H1 (cell line): ENCODE data around the gene GFPT1. TPM values are rescaled to one million over a fixed set of nuclear protein-coding genes. Genes with fewer than 3 reads are reported as not detected.

Source experiments
- CTCF ChIA-PET: fragments of 300-600 bp; sonication (Branson Sonifier 250); formaldehyde crosslinking; loops from one replicate; lab custom pipeline; 2021; ENCODE audit not compliant: partially characterized antibody; lab: Charles Lee
- POLR2A ChIA-PET: fragments of 300-600 bp; sonication (Branson Sonifier 250); formaldehyde crosslinking; loops from one replicate; lab custom pipeline; 2021; ENCODE audit warnings: inconsistent platforms; ENCODE audit not compliant: partially characterized antibody; lab: Charles Lee
- DNase-seq, 2 experiments: peaks; one replicate each; pipeline versions ENCODE4 v3.0.0 to v3.0.0-alpha.2; 2010 to 2022; ENCODE audit warnings: low spot score in 2 of 2, low read depth in 1 of 2, mixed read lengths in 1 of 2
- FAIRE-seq: peaks from 2 replicates; lab custom pipeline; 2011; peaks lifted over from hg19 to GRCh38; lab: Jason Lieb, UNC
- H2AFZ ChIP-seq: 2 replicates; pipeline ENCODE4 v1.8.1; 2012; ENCODE audit warnings: low read length, inconsistent platforms
- H2AK5ac ChIP-seq: 2 replicates; pipeline ENCODE4 v1.6.1; 2013; ENCODE audit warnings: low read depth, low read length
- H2BK120ac ChIP-seq: replicated peaks from 2 replicates; pipeline ENCODE3; 2013; ENCODE audit warnings: low read depth, low read length, inconsistent platforms
- H2BK12ac ChIP-seq: 2 replicates; pipeline ENCODE4 v1.6.1; 2013; ENCODE audit warnings: low read depth, low read length
- H2BK15ac ChIP-seq: 2 replicates; pipeline ENCODE4 v1.6.1; 2013; ENCODE audit warnings: low read length
- H2BK20ac ChIP-seq: 2 replicates; pipeline ENCODE4 v1.6.1; 2013; ENCODE audit warnings: low read length
- H2BK5ac ChIP-seq: 2 replicates; pipeline ENCODE4 v1.6.1; 2013; ENCODE audit warnings: low read depth, low read length
- H3K14ac ChIP-seq: 2 replicates; pipeline ENCODE4 v1.6.1; 2013; ENCODE audit warnings: inconsistent platforms; ENCODE audit not compliant: insufficient read length
- H3K18ac ChIP-seq: 2 replicates; pipeline ENCODE4 v1.6.1; 2013; ENCODE audit warnings: low read length; ENCODE audit errors: extremely low read depth
- H3K23ac ChIP-seq: 2 replicates; pipeline ENCODE4 v1.6.1; 2013; ENCODE audit warnings: inconsistent platforms; ENCODE audit not compliant: insufficient read length
- H3K23me2 ChIP-seq: 2 replicates; pipeline ENCODE4 v1.6.1; 2013; ENCODE audit warnings: low read depth, low read length
- H3K27ac ChIP-seq: 2 replicates; pipeline ENCODE4 v1.6.1; 2011; ENCODE audit warnings: low read depth, low read length, inconsistent platforms
- H3K27me3 ChIP-seq, 4 experiments: replicated peaks in 1 of 4; 1 replicate in 1 of 4; 2 replicates in 3 of 4; pipeline versions ENCODE4 v1.6.1 to v1.8.1; 2011 to 2013; ENCODE audit warnings: low read length in 3 of 4, mild to moderate bottlenecking in 3 of 4, inconsistent platforms in 2 of 4, mixed read lengths in 2 of 4, moderate library complexity in 1 of 4; ENCODE audit not compliant: control insufficient read depth in 3 of 4, insufficient read depth in 3 of 4; ENCODE audit errors: extremely low read depth in 1 of 4
- H3K36me3 ChIP-seq, 4 experiments: 2 replicates each; pipeline versions ENCODE4 v1.6.1 to v1.8.1; 2011 to 2013; ENCODE audit warnings: mild to moderate bottlenecking in 4 of 4, low read length in 3 of 4, moderate library complexity in 2 of 4, control low read depth in 1 of 4, inconsistent platforms in 1 of 4; ENCODE audit not compliant: insufficient read depth in 4 of 4, control insufficient read depth in 2 of 4
- H3K4ac ChIP-seq: replicated peaks from 2 replicates; pipeline ENCODE3; 2013; ENCODE audit warnings: low read length, low read depth, mixed read lengths, inconsistent platforms; ENCODE audit not compliant: insufficient read length
- H3K4me1 ChIP-seq, 4 experiments: replicated peaks in 1 of 4; 1 replicate in 1 of 4; 2 replicates in 3 of 4; pipeline versions ENCODE4 v1.6.1 to v1.8.1; 2011 to 2013; ENCODE audit warnings: low read length in 3 of 4, inconsistent platforms in 2 of 4, mixed read lengths in 1 of 4; ENCODE audit not compliant: insufficient read depth in 4 of 4, control insufficient read depth in 3 of 4
- H3K4me2 ChIP-seq, 2 experiments: 2 replicates each; pipeline versions ENCODE4 v1.6.1 to v1.8.1; 2011 to 2013; ENCODE audit warnings: low read depth in 2 of 2, low read length in 2 of 2, control low read depth in 1 of 2, inconsistent platforms in 1 of 2, mild to moderate bottlenecking in 1 of 2; ENCODE audit not compliant: insufficient read depth in 1 of 2
- H3K4me3 ChIP-seq, 4 experiments: fragments of 200-600, 300-600 bp in 1 of 4; sonication (generic), shearing (Covaris generic), sonication (Bioruptor Twin) in 1 of 4; 2 replicates each; pipeline versions ENCODE4 v1.5.1 to v1.8.1; 2011 to 2016; ENCODE audit warnings: low read length in 4 of 4, low read depth in 3 of 4, control low read depth in 2 of 4, inconsistent platforms in 2 of 4, mild to moderate bottlenecking in 2 of 4, mixed read lengths in 1 of 4, moderate library complexity in 1 of 4; ENCODE audit not compliant: insufficient read depth in 2 of 4; ENCODE audit errors: extremely low read depth in 1 of 4
- H3K56ac ChIP-seq: replicated peaks from 2 replicates; pipeline ENCODE3; 2013; ENCODE audit warnings: low read depth, mild to moderate bottlenecking, mixed read lengths, low read length, inconsistent platforms; ENCODE audit not compliant: insufficient read length
- H3K79me1 ChIP-seq: 2 replicates; pipeline ENCODE4 v1.6.1; 2013; ENCODE audit warnings: low read depth, low read length, control low read depth
- H3K79me2 ChIP-seq, 2 experiments: 2 replicates each; pipeline versions ENCODE4 v1.6.1 to v1.8.1; 2012 to 2013; ENCODE audit warnings: low read length in 2 of 2, mild to moderate bottlenecking in 2 of 2, inconsistent platforms in 1 of 2; ENCODE audit not compliant: insufficient read depth in 2 of 2, control insufficient read depth in 1 of 2
- H3K9ac ChIP-seq, 4 experiments: replicated peaks in 1 of 4; 1 replicate in 1 of 4; 2 replicates in 3 of 4; pipeline versions ENCODE4 v1.6.1 to v1.8.1; 2011 to 2013; ENCODE audit warnings: low read depth in 3 of 4, low read length in 3 of 4, control low read depth in 2 of 4, mild to moderate bottlenecking in 2 of 4, moderate library complexity in 2 of 4, inconsistent platforms in 1 of 4; ENCODE audit errors: extremely low read depth in 1 of 4
- H3K9me3 ChIP-seq, 2 experiments: 2 replicates each; pipeline versions ENCODE4 v1.6.1 to v1.8.1; 2012 to 2013; ENCODE audit warnings: mild to moderate bottlenecking in 2 of 2, moderate library complexity in 2 of 2, control low read depth in 1 of 2, inconsistent platforms in 1 of 2, low read depth in 1 of 2, low read length in 1 of 2, mixed read lengths in 1 of 2; ENCODE audit not compliant: insufficient read depth in 2 of 2
- H4K20me1 ChIP-seq, 2 experiments: replicated peaks in 1 of 2; 2 replicates each; pipeline versions ENCODE3 to v1.8.1; 2011 to 2013; ENCODE audit warnings: inconsistent platforms in 2 of 2, low read length in 2 of 2, mild to moderate bottlenecking in 1 of 2; ENCODE audit not compliant: insufficient read depth in 2 of 2, control insufficient read depth in 1 of 2
- H4K5ac ChIP-seq: 2 replicates; pipeline ENCODE4 v1.6.1; 2013; ENCODE audit warnings: low read length, low read depth, mixed read lengths, inconsistent platforms; ENCODE audit not compliant: insufficient read length
- H4K8ac ChIP-seq: 2 replicates; pipeline ENCODE4 v1.8.0; 2013; ENCODE audit warnings: mild to moderate bottlenecking, moderate library complexity, low read length, inconsistent platforms; ENCODE audit not compliant: insufficient read depth; ENCODE audit errors: extremely low read depth
- H4K91ac ChIP-seq: replicated peaks from 2 replicates; pipeline ENCODE3; 2013; ENCODE audit warnings: low read length, mixed read lengths, inconsistent platforms; ENCODE audit not compliant: insufficient read length
- CBX5 ChIP-seq: fragments of 300-800, 300-1000 bp; sonication (generic); IDR thresholded peaks from 2 replicates; pipeline ENCODE4 v1.7.1; 2016; ENCODE audit warnings: antibody characterized with exemption, low read length, low read depth
- CEBPB ChIP-seq: IDR thresholded peaks from 2 replicates; pipeline ENCODE4 v1.6.1; 2012; ENCODE audit warnings: low read depth, low read length
- E2F6 ChIP-seq: IDR thresholded peaks from 2 replicates; pipeline ENCODE4 v1.6.1; 2012; ENCODE audit warnings: inconsistent platforms
- HDAC6 ChIP-seq: IDR thresholded peaks from one replicate; pipeline ENCODE4 v1.7.1; 2012; ENCODE audit warnings: low read depth, mild to moderate bottlenecking, inconsistent platforms, low read length, moderate library complexity
- MAX ChIP-seq: IDR thresholded peaks from 2 replicates; pipeline ENCODE4 v1.6.1; 2012; ENCODE audit warnings: inconsistent platforms
- POU5F1 ChIP-seq: IDR thresholded peaks from 2 replicates; pipeline ENCODE4 v1.6.1; 2011; ENCODE audit warnings: low read depth, mild to moderate bottlenecking, low read length, moderate library complexity
- SIX5 ChIP-seq: IDR thresholded peaks from 2 replicates; pipeline ENCODE4 v1.6.1; 2011; ENCODE audit warnings: mild to moderate bottlenecking, low read depth, low read length
- SP1 ChIP-seq: IDR thresholded peaks from 2 replicates; pipeline ENCODE4 v1.6.1; 2011; ENCODE audit warnings: low read depth, low read length
- WGBS, 2 experiments: shearing (Covaris generic) in 1 of 2; methylation state at CpG; one replicate each; pipeline versions ENCODE4 v1.1.6 to v1.1.7; 2013 to 2015; ENCODE audit warnings: low lambda C conversion rate in 2 of 2, mixed read lengths in 2 of 2, inconsistent platforms in 1 of 2, low coverage in 1 of 2, missing lambda C conversion rate in 1 of 2; ENCODE audit not compliant: insufficient replicate concordance in 2 of 2, insufficient coverage in 1 of 2, insufficient read length in 1 of 2; ENCODE audit errors: extremely low coverage in 1 of 2, missing lambda C conversion rate in 1 of 2; 5-methylcytosine and 5-hydroxymethylcytosine counted together
- polyA plus RNA-seq, 7 experiments: library from polyadenylated mRNA; depleted of rRNA in 3 of 7; stranded (reverse) in 5 of 7; unstranded in 2 of 7; fragments of >200 nt in 5 of 7; fragments of 200-250 nt in 2 of 7; gene quantifications; 1 replicate in 5 of 7; 2 replicates in 1 of 7; 4 replicates in 1 of 7; pipeline versions ENCODE4 v1.2.1 to v1.2.3, GENCODE V29; 2011 to 2013; ENCODE audit warnings: missing spikeins in 2 of 7, mixed read lengths in 2 of 7
- total RNA-seq: library from RNA; stranded (reverse); fragmentation: NEBNext Ultra II Directional; extraction: Animal tissue kit (Norgen Biotek cat#: 25700); gene quantifications from 2 replicates; pipeline ENCODE4 v1.2.1, GENCODE V29; 2021
- TF ChIP-seq, protein P1 (sequence below): IDR thresholded peaks from 2 replicates; pipeline ENCODE4 v1.6.1; 2011; ENCODE audit warnings: low read depth, mild to moderate bottlenecking, low read length; ENCODE audit not compliant: insufficient read depth
- TF ChIP-seq, protein P2 (sequence below): IDR thresholded peaks from 2 replicates; pipeline ENCODE4 v1.6.1; 2012; ENCODE audit warnings: low read length, inconsistent platforms

The GFPT1 gene
- total and polyA plus RNA-seq, 2 of the 8 experiments (the other 6 are each of a cell fraction or from before 2014, with no cell fraction given): 13.3 to 76.2 TPM

- Histone ChIP-seq H3K14ac (no peak overlapping the region), H4K91ac (no peak overlapping the region), H3K36me3 (peaks cover 0 to 4% (median 1%) of the 10 kb centered on the region in 4 experiments; a peak in 1 of 8 replicates), H3K4me3 (no peak overlapping the region), H3K18ac (no peak overlapping the region), H3K56ac (no peak overlapping the region), H3K4me1 (peaks cover 0 to 2% (median under 1%) of the 10 kb centered on the region in 4 experiments; a peak in 2 of 7 replicates), H4K8ac (no peak overlapping the region), H3K23ac (no peak overlapping the region), H2BK120ac (no peak overlapping the region), H3K79me1 (no peaks in the 10 kb centered on the region), H2BK5ac (no peak overlapping the region), H2AK5ac (no peak overlapping the region), H3K23me2 (no peaks in the 10 kb centered on the region), H3K4me2 (no peak overlapping the region), H3K9ac (no peak overlapping the region), H4K20me1 (no peaks in the 10 kb centered on the region), H2BK20ac (no peak overlapping the region), H3K9me3 (peaks cover 0 to 4% of the 10 kb centered on the region in 2 experiments; a peak in 2 of 4 replicates), H3K4ac (no peak overlapping the region), H3K79me2 (no peaks in the 10 kb centered on the region), H2AFZ (no peak overlapping the region), H2BK15ac (no peak overlapping the region), H4K5ac (no peak overlapping the region), H3K27ac (no peak overlapping the region), H3K27me3 (no peaks in the 10 kb centered on the region), H2BK12ac (no peak overlapping the region)
- FAIRE-seq (no peak), DNase-seq (no peak)
- POLR2A ChIA-PET: no interaction called here
- WGBS, 2 experiments: 88% methylated on average over 4 of the region's 4 CpGs; no CpG with 5 or more reads in 1 of the 2 experiments
- CTCF ChIA-PET: interaction anchor here (0.7 to 6.2 kb wide), 3 partner anchors 9 to 251 kb away, joined by 3 to 37 read pairs (median 3); no protein-coding TSS in a partner anchor
- TF ChIP-seq CBX5 (no peak), POU5F1 (no peak), MAX (no peak), SIX5 (no peak), SP1 (no peak), CEBPB (no peak), E2F6 (no peak), HDAC6 (no peak)
- TF ChIP-seq, protein P1, sequence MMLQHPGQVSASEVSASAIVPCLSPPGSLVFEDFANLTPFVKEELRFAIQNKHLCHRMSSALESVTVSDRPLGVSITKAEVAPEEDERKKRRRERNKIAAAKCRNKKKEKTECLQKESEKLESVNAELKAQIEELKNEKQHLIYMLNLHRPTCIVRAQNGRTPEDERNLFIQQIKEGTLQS: no peak
- TF ChIP-seq, protein P2, sequence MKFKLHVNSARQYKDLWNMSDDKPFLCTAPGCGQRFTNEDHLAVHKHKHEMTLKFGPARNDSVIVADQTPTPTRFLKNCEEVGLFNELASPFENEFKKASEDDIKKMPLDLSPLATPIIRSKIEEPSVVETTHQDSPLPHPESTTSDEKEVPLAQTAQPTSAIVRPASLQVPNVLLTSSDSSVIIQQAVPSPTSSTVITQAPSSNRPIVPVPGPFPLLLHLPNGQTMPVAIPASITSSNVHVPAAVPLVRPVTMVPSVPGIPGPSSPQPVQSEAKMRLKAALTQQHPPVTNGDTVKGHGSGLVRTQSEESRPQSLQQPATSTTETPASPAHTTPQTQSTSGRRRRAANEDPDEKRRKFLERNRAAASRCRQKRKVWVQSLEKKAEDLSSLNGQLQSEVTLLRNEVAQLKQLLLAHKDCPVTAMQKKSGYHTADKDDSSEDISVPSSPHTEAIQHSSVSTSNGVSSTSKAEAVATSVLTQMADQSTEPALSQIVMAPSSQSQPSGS: no peak
These were observed 71.8 kb downstream of the GFPT1 start for GRCh38 chr2:69315160-69315761.
